NCI-H345 (cell line): Measurements from ENCODE around the gene NKIRAS1.
"Not testable (repeated sequence)": the region's sequence is repeated elsewhere in the genome, so short reads cannot be mapped to it uniquely, and the experiment has no call there.

Source experiments
- DNase-seq: peaks from one replicate; lab custom pipeline; 2025; lab: John Stamatoyannopoulos, UW

The NKIRAS1 gene

DNA sequence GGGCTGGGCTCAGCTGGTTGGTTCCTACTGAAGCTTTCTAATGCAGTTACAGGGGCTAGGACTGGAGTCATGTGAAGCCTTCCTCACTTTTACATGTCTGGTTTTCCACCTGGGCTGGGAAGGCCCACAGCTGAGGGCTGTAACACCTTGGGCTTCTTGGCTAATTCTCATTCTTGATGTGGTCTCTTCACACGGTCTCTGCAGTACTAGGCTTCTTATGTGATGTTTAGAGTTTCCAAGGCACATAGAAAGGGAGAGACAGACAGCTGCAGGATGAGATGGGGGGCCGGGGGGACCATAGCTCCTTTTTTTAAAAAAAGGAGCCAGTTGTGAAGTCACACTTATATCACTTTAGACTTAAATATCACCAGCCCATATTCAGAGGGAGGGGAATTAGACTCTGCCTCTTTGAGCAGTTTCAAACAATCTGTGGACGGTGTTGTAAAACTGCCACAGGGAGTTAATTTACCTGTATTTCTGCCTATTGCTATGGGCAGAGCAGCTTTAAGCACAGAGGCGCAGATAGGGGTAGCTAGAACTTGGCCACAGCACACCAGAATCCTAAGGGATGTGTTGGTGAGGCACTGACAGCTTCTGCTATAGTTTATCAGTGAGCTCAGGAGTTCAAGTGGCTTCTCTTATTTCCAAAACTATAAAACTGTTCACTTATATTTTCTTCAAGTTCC is 46.7 kb downstream of the NKIRAS1 start:
- DNase-seq, result no peak

DNA sequence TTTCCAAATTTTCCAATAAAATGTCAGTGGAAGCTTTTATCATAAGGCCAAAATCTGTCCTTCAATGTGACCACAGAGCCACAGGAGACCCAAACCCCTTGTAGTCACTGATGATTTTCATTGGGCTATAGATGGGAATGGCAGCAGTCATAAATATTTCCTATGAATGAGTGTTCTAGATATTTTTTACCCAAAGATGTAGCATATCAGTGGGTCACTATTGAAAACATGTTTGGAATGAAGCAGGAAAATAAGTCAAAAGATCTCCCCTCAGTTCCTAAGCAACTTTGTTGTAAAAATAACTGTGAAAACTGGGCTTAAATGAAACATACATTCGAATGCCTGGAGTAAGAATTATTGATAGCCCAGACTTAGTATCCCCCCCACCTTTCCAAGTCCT is 49.0 kb downstream of the NKIRAS1 start:
- no peak for DNase-seq

DNA sequence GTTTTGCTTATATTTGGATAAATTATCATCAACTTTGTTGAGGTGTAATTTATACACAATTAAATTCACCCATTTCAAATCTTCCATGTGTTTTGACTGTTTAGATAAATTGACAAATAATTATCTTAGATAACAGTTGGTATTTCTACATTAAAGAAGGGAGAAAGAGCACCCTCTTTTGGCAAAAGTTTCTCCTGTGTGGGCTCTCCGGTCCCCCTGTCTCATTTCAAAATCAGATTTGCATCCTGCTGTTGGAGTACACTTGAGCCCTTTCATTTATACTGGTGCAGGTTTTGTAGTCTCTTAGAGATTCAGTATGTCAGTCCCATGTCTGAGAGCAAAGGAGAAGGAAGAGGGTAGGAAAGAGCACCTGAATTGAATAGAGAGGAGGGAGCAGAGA is 49.4 kb downstream of the NKIRAS1 start:
- DNase-seq, result no peak

DNA sequence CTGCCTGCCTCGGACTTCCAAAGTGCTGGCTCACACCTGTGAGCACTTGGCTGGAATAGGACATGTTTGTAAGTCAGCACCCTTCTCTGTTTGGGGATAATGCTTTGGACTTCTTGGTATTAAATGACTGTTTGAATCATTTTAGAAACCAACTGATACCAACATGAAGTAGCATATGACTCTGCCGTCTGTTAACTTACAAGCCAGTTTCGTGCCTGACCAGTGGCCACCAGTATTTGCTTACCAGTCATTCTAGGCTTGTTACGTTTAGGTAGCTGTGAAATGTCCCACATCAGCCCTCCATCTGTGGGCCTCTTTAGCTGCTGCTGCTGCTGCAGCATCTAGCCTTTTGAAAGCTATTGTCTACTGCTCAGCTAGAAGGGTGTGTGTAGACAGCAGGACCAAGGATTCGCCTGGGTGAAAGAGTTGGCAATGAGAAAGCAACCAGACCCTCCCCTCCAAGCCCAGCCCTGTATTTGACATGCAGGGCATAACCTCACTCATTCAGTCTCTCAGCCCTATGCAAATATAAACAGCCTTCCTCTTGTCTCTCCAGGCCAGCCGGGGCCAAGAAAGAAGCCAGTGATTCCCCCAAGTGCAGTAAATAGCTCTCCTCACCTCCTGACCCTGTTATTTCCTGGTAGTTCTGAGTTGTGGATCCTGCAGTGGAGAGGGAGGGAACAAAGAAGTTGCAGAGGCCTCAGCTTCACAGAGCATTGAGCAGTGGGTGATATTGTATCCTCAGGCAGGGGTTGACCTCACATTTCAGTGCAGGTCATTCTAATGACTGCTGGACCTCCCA is 51.0 kb downstream of the NKIRAS1 start:
- peak; percentile 16 for DNase-seq

DNA sequence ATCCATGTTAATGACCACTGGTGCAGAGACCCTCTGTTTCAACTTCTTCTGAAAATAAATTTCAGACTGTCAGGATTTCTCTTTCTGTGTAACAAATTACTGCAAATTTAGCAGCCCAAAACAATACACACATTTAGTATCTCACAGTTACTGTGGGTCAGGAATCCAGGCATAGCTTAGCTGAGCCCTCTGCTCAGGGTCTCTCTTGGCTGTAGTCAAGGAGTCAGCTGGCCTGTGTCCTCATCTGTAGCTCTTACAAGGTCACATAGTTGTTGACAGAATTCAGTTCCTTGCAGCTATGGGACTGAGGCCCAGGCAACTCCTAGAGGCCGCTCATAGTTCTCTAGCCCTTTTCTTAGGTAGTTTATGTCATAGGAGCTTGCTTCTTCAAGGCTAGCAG is 51.9 kb downstream of the NKIRAS1 start:
- DNase-seq, result no peak

DNA sequence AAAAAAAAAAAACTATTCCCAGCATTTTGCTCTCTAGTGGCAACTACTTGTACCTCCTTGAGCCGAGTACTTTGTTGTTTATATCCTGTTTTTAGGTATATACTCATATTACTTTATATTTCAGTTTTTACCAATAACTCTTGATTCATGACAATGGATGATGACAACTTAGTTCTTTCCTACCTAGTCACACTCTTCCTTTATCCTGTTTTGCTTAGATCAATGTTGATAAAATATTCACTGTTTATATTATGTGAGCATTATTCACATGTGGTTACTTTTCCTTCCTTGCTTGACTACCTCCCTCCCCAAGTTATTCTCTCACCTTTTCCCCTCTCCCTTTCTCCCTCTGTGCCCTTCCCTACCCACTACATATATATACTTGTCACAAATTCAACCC is 53.7 kb downstream of the NKIRAS1 start:
- DNase-seq, result no peak

DNA sequence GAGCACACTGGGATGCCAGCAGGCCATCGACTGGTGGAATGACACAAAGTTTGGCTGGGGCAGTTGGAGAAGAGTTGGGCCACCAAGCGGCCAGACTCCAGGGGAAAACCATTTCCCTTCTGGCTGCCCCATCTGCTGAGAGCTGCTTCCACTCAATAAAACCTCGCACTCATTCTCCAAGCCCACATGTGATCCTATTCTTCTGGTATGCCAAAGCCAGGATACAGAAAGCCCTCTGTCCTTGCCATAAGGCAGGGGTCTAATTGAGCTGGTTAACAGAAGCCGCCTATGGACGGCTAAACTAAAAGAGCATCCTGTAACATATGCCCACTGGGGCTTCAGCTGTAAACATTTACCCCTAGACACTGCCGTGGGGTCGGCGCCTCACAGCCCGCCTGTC is 55.1 kb downstream of the NKIRAS1 start:
- DNase-seq, result no peak

DNA sequence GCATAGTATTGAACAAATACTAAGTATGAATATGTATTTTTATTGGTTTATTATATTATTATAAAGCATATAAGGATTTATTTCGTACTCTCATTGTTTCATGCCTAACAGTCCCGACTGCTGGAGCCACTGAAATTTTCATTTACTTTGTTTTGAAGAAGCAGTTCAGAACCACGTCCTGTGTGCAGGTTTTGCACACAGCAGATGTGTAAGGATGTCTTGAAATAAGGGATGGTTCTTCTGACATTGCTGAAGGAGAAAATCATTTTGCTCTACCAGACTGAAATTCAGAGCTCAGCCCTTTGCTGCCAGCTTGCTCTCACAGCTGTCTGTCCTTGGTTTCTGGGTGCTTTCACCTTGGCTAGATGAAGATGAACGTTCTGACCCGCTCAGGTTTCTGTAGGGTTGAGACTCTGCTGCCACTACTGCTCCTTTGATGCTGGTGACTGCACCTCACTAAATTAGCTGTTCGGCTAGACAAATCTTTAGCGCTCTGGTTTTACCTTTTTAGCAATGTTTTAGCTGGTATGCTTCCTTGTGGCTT is 56.9 kb downstream of the NKIRAS1 start:
- DNase-seq, result no peak

DNA sequence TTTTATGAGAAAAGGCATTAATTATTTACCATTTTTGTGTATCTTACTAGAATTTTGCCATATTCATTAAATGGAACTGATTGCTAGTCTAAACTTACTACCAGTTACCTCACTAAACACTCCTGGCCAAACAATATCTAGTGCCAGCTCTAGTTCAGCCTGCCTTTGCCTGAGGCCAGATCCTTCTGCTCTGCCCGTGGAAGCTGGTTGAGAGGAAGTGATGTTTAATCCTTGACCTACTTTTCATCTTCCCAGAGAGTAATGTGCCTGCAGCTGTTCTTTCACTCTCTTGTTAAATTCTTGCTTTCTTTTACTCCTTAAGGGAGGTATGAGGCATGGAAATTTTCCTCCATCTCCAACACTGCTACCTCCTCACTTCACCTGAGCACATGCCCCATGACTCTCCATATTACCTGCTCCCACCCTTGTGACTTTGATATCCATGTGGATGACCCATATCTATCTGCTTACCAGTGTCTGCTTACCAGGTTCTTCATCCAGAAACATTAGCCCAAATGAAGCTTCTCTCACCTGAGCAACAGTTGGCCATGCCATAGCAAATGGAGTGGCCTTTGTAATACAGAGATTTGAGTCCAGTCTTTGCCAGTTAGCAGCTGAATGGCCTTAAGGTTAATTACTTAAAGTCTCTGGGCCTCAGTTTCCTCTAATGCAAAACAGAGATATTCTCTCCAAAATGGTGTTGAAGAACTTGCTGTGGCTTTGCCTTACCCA is 57.6 kb downstream of the NKIRAS1 start:
- no peak for DNase-seq

DNA sequence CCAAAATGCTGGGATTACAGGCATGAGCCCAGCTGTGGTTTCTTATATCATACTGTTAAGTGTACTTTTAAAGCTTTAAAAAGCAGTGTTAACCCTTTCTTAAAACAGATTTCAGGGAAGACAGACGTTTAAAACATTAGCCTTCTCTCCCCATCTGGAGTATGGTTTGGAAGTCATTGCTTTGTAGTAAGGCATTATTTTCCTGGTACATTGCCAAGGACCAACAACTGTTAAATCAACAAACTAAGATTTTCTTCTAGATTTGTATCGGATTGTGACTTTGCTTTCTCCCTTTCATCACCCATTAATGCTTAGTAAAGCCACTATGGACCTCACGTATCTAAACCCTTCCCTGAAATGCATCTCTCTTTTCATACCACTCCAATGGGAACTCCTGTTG is 60.5 kb downstream of the NKIRAS1 start:
- no peak for DNase-seq

DNA sequence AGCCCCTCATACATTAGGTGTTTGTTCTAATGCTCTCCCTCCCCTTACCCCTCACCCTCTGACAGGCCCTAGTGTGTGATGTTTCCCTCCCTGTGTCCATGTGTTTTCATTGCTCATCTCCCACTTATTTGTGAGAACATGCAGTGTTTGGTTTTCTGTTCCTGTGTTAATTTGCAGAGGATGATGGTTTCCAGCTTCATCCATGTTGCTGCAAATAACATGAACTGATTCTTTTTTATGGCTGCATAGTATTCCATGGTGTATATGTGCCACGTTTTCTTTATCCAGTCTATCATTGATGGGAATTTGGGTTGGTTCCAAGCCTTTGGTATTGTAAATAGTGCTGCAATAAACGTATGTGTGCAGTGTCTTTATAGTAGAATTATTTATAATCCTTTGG is 67.3 kb downstream of the NKIRAS1 start:
- DNase-seq, result not testable (repeated sequence)

DNA sequence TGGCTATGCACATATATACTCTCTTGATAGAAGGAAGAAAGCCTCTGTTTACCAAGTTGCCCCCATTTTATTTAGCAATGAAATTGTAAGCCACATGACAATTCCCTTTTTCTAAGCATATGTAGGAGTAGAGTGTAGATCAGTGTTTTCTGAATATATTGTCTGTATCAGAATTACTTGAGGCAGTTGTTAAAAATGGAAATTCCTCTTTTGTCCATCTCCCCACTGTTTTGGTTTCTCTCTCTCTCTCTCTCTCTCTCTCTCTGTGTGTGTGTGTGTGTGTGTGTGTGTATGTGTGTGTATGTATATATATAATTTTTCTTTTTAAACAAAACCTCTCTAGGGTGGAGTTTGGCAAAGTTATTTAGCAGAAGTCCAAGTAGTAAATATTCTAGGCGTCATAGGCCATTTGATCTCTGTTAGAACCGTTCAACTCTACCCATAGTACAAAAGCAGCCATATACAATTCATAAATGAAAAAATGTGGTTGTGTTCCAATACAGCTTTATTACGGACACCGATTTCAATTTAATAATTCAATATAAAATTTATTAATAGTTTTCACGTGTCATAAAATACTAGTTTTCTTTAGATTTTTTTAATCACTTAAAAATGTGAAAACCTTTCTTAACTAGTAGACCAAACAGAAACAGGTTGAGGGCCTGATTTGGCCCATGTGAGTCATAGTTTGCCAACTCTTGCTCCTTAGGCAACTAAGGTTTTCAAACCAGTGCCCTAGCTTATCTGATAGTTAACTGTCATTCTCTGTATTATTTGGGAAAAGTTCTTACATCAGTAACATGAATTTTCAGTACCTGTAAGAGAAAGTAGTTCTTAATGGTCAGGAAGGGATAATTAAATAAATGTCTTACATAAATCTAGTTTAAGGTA is 71.2 kb downstream of the NKIRAS1 start:
- no peak for DNase-seq

DNA sequence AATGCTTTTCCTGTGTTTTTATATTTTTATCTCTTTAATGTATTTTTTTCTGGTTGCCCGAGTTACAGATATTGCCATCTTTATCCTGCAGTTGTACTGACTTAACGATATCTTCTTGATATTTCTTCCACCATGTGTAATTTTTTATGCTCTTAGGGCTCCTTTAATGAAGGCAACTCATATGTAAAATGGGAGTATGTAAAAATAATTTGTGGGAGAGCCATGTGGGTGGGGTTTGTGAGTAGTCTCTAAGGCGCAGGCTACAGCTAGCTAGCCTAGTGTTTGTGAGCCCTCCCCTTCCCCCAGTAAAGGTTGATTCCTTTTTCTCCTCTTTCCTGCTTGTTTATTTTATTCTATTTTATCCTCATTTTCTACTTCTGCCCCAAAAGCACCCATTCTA is 72.9 kb downstream of the NKIRAS1 start:
- no peak for DNase-seq
